GM15510 (cell line): ENCODE measurements around the gene MPDU1.

Experiments used
- POLR2A ChIP-seq: IDR thresholded peaks from 3 replicates; pipeline ENCODE4 v1.6.1; 2011; ENCODE audit warnings: borderline replicate concordance; ENCODE audit not compliant: insufficient read length; ENCODE audit errors: extremely low read depth

The MPDU1 gene

GRCh38 chr17:7572588-7573323 is 10.9 kb upstream of the MPDU1 start:
- peak; percentile 99 for TF ChIP-seq POLR2A

- peak; percentile 47 for TF ChIP-seq POLR2A
Measured at GRCh38 chr17:7573324-7574080, 10.2 kb upstream of the MPDU1 start.

- TF ChIP-seq POLR2A, result no peak
Measured at GRCh38 chr17:7574176-7574953, 9.3 kb upstream of the MPDU1 start.

GRCh38 chr17:7575481-7575883 is 8.2 kb upstream of the MPDU1 start:
- TF ChIP-seq POLR2A, result no peak

DNA sequence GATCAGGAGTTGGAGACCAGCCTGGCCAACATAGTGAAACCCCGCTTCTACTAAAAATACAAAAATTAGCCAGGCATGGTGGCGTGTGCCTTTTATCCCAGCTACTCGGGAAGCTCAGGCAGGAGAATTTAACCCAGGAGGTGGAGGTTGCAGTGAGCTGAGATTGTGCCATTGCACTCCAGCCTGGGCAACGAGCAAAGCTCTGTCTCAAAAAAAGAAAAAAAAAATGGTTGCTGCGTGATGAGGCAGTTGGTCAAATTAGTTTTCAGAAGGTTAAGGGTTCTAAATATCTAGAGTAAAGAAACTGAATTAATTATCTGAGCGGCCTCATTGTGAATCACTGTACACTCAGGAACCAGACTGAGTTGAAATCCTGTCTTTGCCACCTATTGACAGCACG is 7.7 kb upstream of the MPDU1 start:
- no peak for TF ChIP-seq POLR2A

DNA sequence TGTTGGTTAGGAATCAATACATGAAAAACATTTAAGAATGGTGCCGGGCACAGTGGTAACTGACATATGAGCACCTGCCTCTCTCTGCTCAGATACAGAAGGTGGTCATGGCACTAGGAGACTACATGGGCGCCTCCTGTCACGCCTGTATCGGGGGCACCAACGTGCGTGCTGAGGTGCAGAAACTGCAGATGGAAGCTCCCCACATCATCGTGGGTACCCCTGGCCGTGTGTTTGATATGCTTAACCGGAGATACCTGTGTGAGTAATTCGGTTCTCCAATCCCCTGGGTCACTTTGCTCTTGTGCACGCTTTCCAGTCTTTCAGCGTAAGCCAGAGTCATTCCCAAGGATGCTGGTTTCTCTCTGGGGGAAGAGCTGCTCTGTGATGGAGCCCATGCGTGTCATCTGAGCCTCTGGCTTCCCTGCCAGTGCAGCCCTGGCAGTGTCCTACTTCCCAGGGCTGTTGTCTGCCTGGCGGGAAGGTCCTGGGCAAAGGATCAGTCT is 7.2 kb upstream of the MPDU1 start:
- no peak for TF ChIP-seq POLR2A

- TF ChIP-seq POLR2A, result no peak
Measured at GRCh38 chr17:7577327-7578199, 6.1 kb upstream of the MPDU1 start.

- TF ChIP-seq POLR2A, result peak; percentile 58
Measured at GRCh38 chr17:7579001-7579833, 4.4 kb upstream of the MPDU1 start, which contains the start of gene CD68. TSS of gene CD68 (plus strand) at chr17:7579638. CDS start at chr17:7579678, 40 bp downstream.

DNA sequence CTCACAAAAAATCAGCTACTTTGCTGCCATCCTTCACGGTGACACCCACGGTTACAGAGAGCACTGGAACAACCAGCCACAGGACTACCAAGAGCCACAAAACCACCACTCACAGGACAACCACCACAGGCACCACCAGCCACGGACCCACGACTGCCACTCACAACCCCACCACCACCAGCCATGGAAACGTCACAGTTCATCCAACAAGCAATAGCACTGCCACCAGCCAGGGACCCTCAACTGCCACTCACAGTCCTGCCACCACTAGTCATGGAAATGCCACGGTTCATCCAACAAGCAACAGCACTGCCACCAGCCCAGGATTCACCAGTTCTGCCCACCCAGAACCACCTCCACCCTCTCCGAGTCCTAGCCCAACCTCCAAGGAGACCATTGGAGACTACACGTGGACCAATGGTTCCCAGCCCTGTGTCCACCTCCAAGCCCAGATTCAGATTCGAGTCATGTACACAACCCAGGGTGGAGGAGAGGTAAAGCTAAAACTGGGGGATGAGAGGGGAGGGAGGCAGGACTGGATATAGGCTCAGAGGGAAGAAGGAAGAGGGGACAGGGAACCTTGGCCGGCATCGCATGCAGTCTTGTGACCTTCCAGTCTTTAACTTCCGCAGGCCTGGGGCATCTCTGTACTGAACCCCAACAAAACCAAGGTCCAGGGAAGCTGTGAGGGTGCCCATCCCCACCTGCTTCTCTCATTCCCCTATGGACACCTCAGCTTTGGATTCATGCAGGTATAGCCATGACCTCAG is 3.6 kb upstream of the MPDU1 start:
- no peak for TF ChIP-seq POLR2A

- TF ChIP-seq POLR2A, result no peak
Measured at GRCh38 chr17:7580604-7581575, 2.8 kb upstream of the MPDU1 start.
